ENCODE data around the gene HS6ST2.

DNA sequence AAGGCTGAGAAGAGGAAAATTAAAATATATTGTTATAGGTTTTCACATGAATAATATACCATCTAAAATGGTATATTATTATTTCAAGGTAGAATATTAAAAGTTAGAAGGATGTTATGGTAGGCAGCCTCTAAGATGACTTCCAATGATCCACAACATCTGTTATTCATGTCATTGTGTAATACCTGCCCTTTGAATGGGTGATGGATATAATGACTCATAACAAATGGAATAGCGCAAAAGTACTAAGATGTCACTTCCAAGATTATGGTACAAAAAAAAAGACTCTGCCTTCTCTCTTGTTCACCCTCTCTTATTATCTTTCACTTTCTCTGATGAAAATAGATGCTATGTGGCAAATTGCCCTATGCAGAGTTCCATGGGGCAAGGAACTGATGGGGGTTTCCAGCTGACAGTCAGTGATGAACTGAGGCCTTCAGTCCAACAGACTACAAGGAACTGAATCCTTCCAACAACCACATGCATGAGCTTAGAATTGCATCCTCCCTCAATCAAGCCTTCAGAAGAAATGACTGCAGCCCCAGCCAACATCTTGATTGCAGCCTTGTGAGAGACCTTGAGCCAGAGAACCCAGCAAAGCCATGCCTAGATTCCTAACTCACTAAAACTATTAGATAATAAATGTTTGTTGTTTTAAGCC is 57.7 kb downstream of the HS6ST2 start:
- TF ChIP-seq EZH2 (IDR thresholded peaks at IDR 0.05; ENCODE audit: insufficient read depth, poor library complexity, severe bottlenecking) (no peak), EZH2phosphoT487 (IDR thresholded peaks at IDR 0.05; ENCODE audit: insufficient read depth, low read depth) (no peak)
